Thyroid gland (tissue), 4 donors: Measurements from ENCODE around the gene CHST2.

Source experiments
- POLR2A ChIP-seq, 2 donors: fragments of 450-650 bp; IDR thresholded peaks; one replicate each; pipeline ENCODE4 v1.6.1; 2017; ENCODE audit warnings: antibody characterized with exemption in 2 of 2, mild to moderate bottlenecking in 2 of 2, moderate library complexity in 1 of 2
- TF ChIP-seq, protein P1 (sequence below), 6 experiments: fragments of 200-600 bp in 3 of 6; fragments of 450-650 bp in 3 of 6; sonication (generic) in 3 of 6; IDR thresholded peaks; one replicate each; pipeline ENCODE4 v1.5.1; 2016 to 2019; ENCODE audit warnings: antibody characterized with exemption in 6 of 6, mild to moderate bottlenecking in 2 of 6, inconsistent platforms in 1 of 6, moderate library complexity in 1 of 6

GRCh38 chr3:143151004-143151731 lies 31.6 kb downstream of the CHST2 start:
- TF ChIP-seq, protein P1, sequence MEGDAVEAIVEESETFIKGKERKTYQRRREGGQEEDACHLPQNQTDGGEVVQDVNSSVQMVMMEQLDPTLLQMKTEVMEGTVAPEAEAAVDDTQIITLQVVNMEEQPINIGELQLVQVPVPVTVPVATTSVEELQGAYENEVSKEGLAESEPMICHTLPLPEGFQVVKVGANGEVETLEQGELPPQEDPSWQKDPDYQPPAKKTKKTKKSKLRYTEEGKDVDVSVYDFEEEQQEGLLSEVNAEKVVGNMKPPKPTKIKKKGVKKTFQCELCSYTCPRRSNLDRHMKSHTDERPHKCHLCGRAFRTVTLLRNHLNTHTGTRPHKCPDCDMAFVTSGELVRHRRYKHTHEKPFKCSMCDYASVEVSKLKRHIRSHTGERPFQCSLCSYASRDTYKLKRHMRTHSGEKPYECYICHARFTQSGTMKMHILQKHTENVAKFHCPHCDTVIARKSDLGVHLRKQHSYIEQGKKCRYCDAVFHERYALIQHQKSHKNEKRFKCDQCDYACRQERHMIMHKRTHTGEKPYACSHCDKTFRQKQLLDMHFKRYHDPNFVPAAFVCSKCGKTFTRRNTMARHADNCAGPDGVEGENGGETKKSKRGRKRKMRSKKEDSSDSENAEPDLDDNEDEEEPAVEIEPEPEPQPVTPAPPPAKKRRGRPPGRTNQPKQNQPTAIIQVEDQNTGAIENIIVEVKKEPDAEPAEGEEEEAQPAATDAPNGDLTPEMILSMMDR (IDR thresholded peaks at IDR 0.05) = no peak
- no peak for TF ChIP-seq POLR2A (IDR thresholded peaks at IDR 0.05)
